Stimulated activated naive B cell treated with anti-CD40 and anti-IgM and Interleukin-4, amounts not matched to agents 10 μg/mL and 1 μg/mL and 100 μg/mL, for 72 hours (primary cell): ENCODE results near the gene DHX16.

Experiments used
- ATAC-seq, 2 donors: fragments of 150-1000 bp; cut with Tn5 transposase; replicated peaks; 2 replicates each; pipeline ENCODE4 v1.10.0; 2021; ENCODE audit warnings: moderate library complexity in 1 of 2
- DNase-seq: peaks from one replicate; pipeline ENCODE4 v3.0.0; 2021
- H3K27ac Mint-ChIP-seq: one replicate; pipeline ENCODE4 v1.8.0; 2022; ENCODE audit warnings: mild to moderate bottlenecking, mixed read lengths
- H3K27me3 Mint-ChIP-seq, 2 donors: one replicate each; pipeline ENCODE4 v1.8.0; 2022; ENCODE audit warnings: mixed read lengths in 2 of 2
- H3K36me3 Mint-ChIP-seq, 2 donors: one replicate each; pipeline ENCODE4 v1.8.0; 2022; ENCODE audit warnings: mixed read lengths in 2 of 2, mild to moderate bottlenecking in 1 of 2
- H3K4me1 Mint-ChIP-seq, 2 donors: one replicate each; pipeline ENCODE4 v1.8.0; 2022; ENCODE audit warnings: mixed read lengths in 2 of 2, mild to moderate bottlenecking in 1 of 2
- H3K4me3 Mint-ChIP-seq, 2 donors: one replicate each; pipeline ENCODE4 v1.8.0; 2022; ENCODE audit warnings: mild to moderate bottlenecking in 2 of 2, mixed read lengths in 2 of 2, moderate library complexity in 1 of 2
- H3K9me3 Mint-ChIP-seq, 2 donors: one replicate each; pipeline ENCODE4 v1.8.0; 2022; ENCODE audit warnings: mixed read lengths in 2 of 2, mild to moderate bottlenecking in 1 of 2

The DHX16 gene

GRCh38 chr6:30645989-30646388, 26.8 kb downstream of the DHX16 start:
- ATAC-seq: no peak
- no peak for DNase-seq

GRCh38 chr6:30644769-30645168, 28.0 kb downstream of the DHX16 start:
- Mint-ChIP-seq H3K9me3 (no peaks in the 10 kb centered on the region), H3K4me3 (no peak overlapping the region), H3K27me3 (no peaks in the 10 kb centered on the region), H3K27ac (no peak overlapping the region), H3K4me1 (peaks cover 24 to 29% of the 10 kb centered on the region in 2 donors), H3K36me3 (peaks cover 28 to 49% of the 10 kb centered on the region in 2 donors)
- DNase-seq: no peak
- ATAC-seq: no peak

More at GRCh38 chr6:30645989-30646388, 26.8 kb downstream of the DHX16 start:
- Mint-ChIP-seq H3K4me1 (peaks cover 27 to 32% of the 10 kb centered on the region in 2 donors), H3K27ac (peak overlapping the region; percentile 48), H3K4me3 (peak overlapping the region in 1 of 2 donors; percentile 92), H3K36me3 (peaks cover 26 to 50% of the 10 kb centered on the region in 2 donors), H3K27me3 (no peaks in the 10 kb centered on the region), H3K9me3 (no peaks in the 10 kb centered on the region)

- Mint-ChIP-seq H3K4me1 (peaks cover 19 to 20% of the 10 kb centered on the region in 2 donors), H3K4me3 (no peak overlapping the region), H3K9me3 (no peaks in the 10 kb centered on the region), H3K36me3 (peaks cover 28 to 44% of the 10 kb centered on the region in 2 donors), H3K27me3 (no peaks in the 10 kb centered on the region), H3K27ac (peak overlapping the region; percentile 72)
- ATAC-seq: no peak
- no peak for DNase-seq
Observed at GRCh38 chr6:30643656-30644055, 29.1 kb downstream of the DHX16 start.

GRCh38 chr6:30641048-30641447, 31.8 kb downstream of the DHX16 start:
- Mint-ChIP-seq H3K4me1 (peaks cover 11 to 12% of the 10 kb centered on the region in 2 donors), H3K27me3 (no peaks in the 10 kb centered on the region), H3K27ac (no peak overlapping the region), H3K36me3 (peaks cover 25 to 48% of the 10 kb centered on the region in 2 donors), H3K9me3 (no peaks in the 10 kb centered on the region), H3K4me3 (no peak overlapping the region)
- DNase-seq (no peak), ATAC-seq (no peak)

- no peak overlapping the region for H3K4me3 Mint-ChIP-seq
- peaks cover 5 to 6% of the 10 kb centered on the region in 2 donors for H3K4me1 Mint-ChIP-seq
- peaks cover 24 to 48% of the 10 kb centered on the region in 2 donors for H3K36me3 Mint-ChIP-seq
- H3K27ac Mint-ChIP-seq: no peak overlapping the region
- ATAC-seq (no peak), DNase-seq (no peak)
- no peaks in the 10 kb centered on the region for H3K27me3 Mint-ChIP-seq
- H3K9me3 Mint-ChIP-seq: no peaks in the 10 kb centered on the region
Observed at GRCh38 chr6:30640481-30640880, 32.3 kb downstream of the DHX16 start.

- Mint-ChIP-seq H3K4me1 (no peaks in the 10 kb centered on the region), H3K27ac (no peak overlapping the region), H3K36me3 (peaks cover 26 to 46% of the 10 kb centered on the region in 2 donors), H3K9me3 (no peaks in the 10 kb centered on the region), H3K4me3 (no peak overlapping the region), H3K27me3 (no peaks in the 10 kb centered on the region)
- no peak for DNase-seq
- no peak for ATAC-seq
Observed at GRCh38 chr6:30635834-30636233, 37.0 kb downstream of the DHX16 start.

- Mint-ChIP-seq H3K36me3 (peaks cover 50 to 69% of the 10 kb centered on the region in 2 donors), H3K27me3 (no peaks in the 10 kb centered on the region), H3K9me3 (no peaks in the 10 kb centered on the region), H3K4me1 (peaks cover 26 to 36% of the 10 kb centered on the region in 2 donors), H3K4me3 (peak within 1 kb of the TSS; percentile 98), H3K27ac (peak within 1 kb of the TSS; percentile 98)
- ATAC-seq (peak; percentile 99), DNase-seq (peak; percentile 76)
Observed at GRCh38 chr6:30626484-30627366, 46.1 kb downstream of the DHX16 start, which contains the start of gene ATAT1. Gene ATAT1 (plus strand): TSS chr6:30626874.

- peaks cover 26 to 36% of the 10 kb centered on the region in 2 donors for H3K4me1 Mint-ChIP-seq
- ATAC-seq: no peak
- H3K36me3 Mint-ChIP-seq: peaks cover 41 to 64% of the 10 kb centered on the region in 2 donors
- no peak overlapping the region for H3K27ac Mint-ChIP-seq
- H3K9me3 Mint-ChIP-seq: no peaks in the 10 kb centered on the region
- no peaks in the 10 kb centered on the region for H3K27me3 Mint-ChIP-seq
- peak overlapping the region in 1 of 2 donors; percentile 98 for H3K4me3 Mint-ChIP-seq
- DNase-seq: no peak
Observed at GRCh38 chr6:30625511-30625910, 47.3 kb downstream of the DHX16 start.

- Mint-ChIP-seq H3K4me3 (peak overlapping the region; percentile 93 to 96), H3K36me3 (peaks cover 43 to 62% of the 10 kb centered on the region in 2 donors), H3K9me3 (peaks cover 0 to 1% of the 10 kb centered on the region in 2 donors), H3K27me3 (peaks cover 0 to 4% of the 10 kb centered on the region in 2 donors), H3K27ac (peak overlapping the region; percentile 51), H3K4me1 (peaks cover 17 to 46% of the 10 kb centered on the region in 2 donors)
- no peak for ATAC-seq
- DNase-seq: no peak
Observed at GRCh38 chr6:30619561-30619960, 53.2 kb downstream of the DHX16 start.

GRCh38 chr6:30618270-30618797, 54.5 kb downstream of the DHX16 start:
- ATAC-seq (no peak), DNase-seq (no peak)
- Mint-ChIP-seq H3K27me3 (peaks cover 0 to 4% of the 10 kb centered on the region in 2 donors), H3K27ac (peak overlapping the region; percentile 100), H3K4me3 (peak overlapping the region; percentile 93 to 96), H3K9me3 (peaks cover 0 to 1% of the 10 kb centered on the region in 2 donors), H3K4me1 (peaks cover 23 to 58% of the 10 kb centered on the region in 2 donors), H3K36me3 (peaks cover 47 to 68% of the 10 kb centered on the region in 2 donors)

- DNase-seq (peak; percentile 97), ATAC-seq (peak; percentile 83 to 84)
- Mint-ChIP-seq H3K4me3 (peak within 1 kb of the TSS; percentile 93 to 96), H3K4me1 (peaks cover 24 to 61% of the 10 kb centered on the region in 2 donors), H3K27me3 (peaks cover 0 to 4% of the 10 kb centered on the region in 2 donors), H3K9me3 (peaks cover 0 to 1% of the 10 kb centered on the region in 2 donors), H3K36me3 (peaks cover 46 to 66% of the 10 kb centered on the region in 2 donors), H3K27ac (peak within 1 kb of the TSS; percentile 100)
Observed at GRCh38 chr6:30617565-30618269, 55.1 kb downstream of the DHX16 start, which contains the start of gene MRPS18B. Gene MRPS18B (plus strand): TSS chr6:30617840. CDS start chr6:30617866, 26 bp downstream.

GRCh38 chr6:30616811-30617564, 55.8 kb downstream of the DHX16 start, which contains the start of gene PPP1R10:
Gene PPP1R10 (minus strand): TSS chr6:30617243. CDS start chr6:30609944, 7,299 bp downstream.
- Mint-ChIP-seq H3K9me3 (peaks cover 0 to 1% of the 10 kb centered on the region in 2 donors), H3K4me1 (peaks cover 27 to 66% of the 10 kb centered on the region in 2 donors), H3K27ac (peak within 1 kb of the TSS; percentile 100), H3K27me3 (peaks cover 0 to 4% of the 10 kb centered on the region in 2 donors), H3K4me3 (peak within 1 kb of the TSS; percentile 93 to 96), H3K36me3 (peaks cover 44 to 65% of the 10 kb centered on the region in 2 donors)
- ATAC-seq (peak; percentile 76 to 81), DNase-seq (peak; percentile 99)
